H1 (cell line): ENCODE measurements around the gene GABRP. TPM values are rescaled to one million over a fixed set of nuclear protein-coding genes. Genes with fewer than 3 reads are reported as not detected.
A peak's percentile ranks its signal among the peaks of the same experiment; 100 is the strongest.

Source experiments
- CTCF ChIA-PET: fragments of 300-600 bp; sonication (Branson Sonifier 250); formaldehyde crosslinking; loops from one replicate; lab custom pipeline; 2021; ENCODE audit not compliant: partially characterized antibody; lab: Charles Lee
- POLR2A ChIA-PET: fragments of 300-600 bp; sonication (Branson Sonifier 250); formaldehyde crosslinking; loops from one replicate; lab custom pipeline; 2021; ENCODE audit warnings: inconsistent platforms; ENCODE audit not compliant: partially characterized antibody; lab: Charles Lee
- DNase-seq, 2 experiments: peaks; one replicate each; pipeline versions ENCODE4 v3.0.0 to v3.0.0-alpha.2; 2010 to 2022; ENCODE audit warnings: low spot score in 2 of 2, low read depth in 1 of 2, mixed read lengths in 1 of 2
- FAIRE-seq: peaks from 2 replicates; lab custom pipeline; 2011; peaks lifted over from hg19 to GRCh38; lab: Jason Lieb, UNC
- H2AFZ ChIP-seq: 2 replicates; pipeline ENCODE4 v1.8.1; 2012; ENCODE audit warnings: low read length, inconsistent platforms
- H2AK5ac ChIP-seq: 2 replicates; pipeline ENCODE4 v1.6.1; 2013; ENCODE audit warnings: low read depth, low read length
- H2BK120ac ChIP-seq: replicated peaks from 2 replicates; pipeline ENCODE3; 2013; ENCODE audit warnings: low read depth, low read length, inconsistent platforms
- H2BK12ac ChIP-seq: 2 replicates; pipeline ENCODE4 v1.6.1; 2013; ENCODE audit warnings: low read depth, low read length
- H2BK15ac ChIP-seq: 2 replicates; pipeline ENCODE4 v1.6.1; 2013; ENCODE audit warnings: low read length
- H2BK20ac ChIP-seq: 2 replicates; pipeline ENCODE4 v1.6.1; 2013; ENCODE audit warnings: low read length
- H2BK5ac ChIP-seq: 2 replicates; pipeline ENCODE4 v1.6.1; 2013; ENCODE audit warnings: low read depth, low read length
- H3K14ac ChIP-seq: 2 replicates; pipeline ENCODE4 v1.6.1; 2013; ENCODE audit warnings: inconsistent platforms; ENCODE audit not compliant: insufficient read length
- H3K18ac ChIP-seq: 2 replicates; pipeline ENCODE4 v1.6.1; 2013; ENCODE audit warnings: low read length; ENCODE audit errors: extremely low read depth
- H3K23ac ChIP-seq: 2 replicates; pipeline ENCODE4 v1.6.1; 2013; ENCODE audit warnings: inconsistent platforms; ENCODE audit not compliant: insufficient read length
- H3K23me2 ChIP-seq: 2 replicates; pipeline ENCODE4 v1.6.1; 2013; ENCODE audit warnings: low read depth, low read length
- H3K27ac ChIP-seq: 2 replicates; pipeline ENCODE4 v1.6.1; 2011; ENCODE audit warnings: low read depth, low read length, inconsistent platforms
- H3K27me3 ChIP-seq, 4 experiments: replicated peaks in 1 of 4; 1 replicate in 1 of 4; 2 replicates in 3 of 4; pipeline versions ENCODE4 v1.6.1 to v1.8.1; 2011 to 2013; ENCODE audit warnings: low read length in 3 of 4, mild to moderate bottlenecking in 3 of 4, inconsistent platforms in 2 of 4, mixed read lengths in 2 of 4, moderate library complexity in 1 of 4; ENCODE audit not compliant: control insufficient read depth in 3 of 4, insufficient read depth in 3 of 4; ENCODE audit errors: extremely low read depth in 1 of 4
- H3K36me3 ChIP-seq, 4 experiments: 2 replicates each; pipeline versions ENCODE4 v1.6.1 to v1.8.1; 2011 to 2013; ENCODE audit warnings: mild to moderate bottlenecking in 4 of 4, low read length in 3 of 4, moderate library complexity in 2 of 4, control low read depth in 1 of 4, inconsistent platforms in 1 of 4; ENCODE audit not compliant: insufficient read depth in 4 of 4, control insufficient read depth in 2 of 4
- H3K4ac ChIP-seq: replicated peaks from 2 replicates; pipeline ENCODE3; 2013; ENCODE audit warnings: low read length, low read depth, mixed read lengths, inconsistent platforms; ENCODE audit not compliant: insufficient read length
- H3K4me1 ChIP-seq, 4 experiments: replicated peaks in 1 of 4; 1 replicate in 1 of 4; 2 replicates in 3 of 4; pipeline versions ENCODE4 v1.6.1 to v1.8.1; 2011 to 2013; ENCODE audit warnings: low read length in 3 of 4, inconsistent platforms in 2 of 4, mixed read lengths in 1 of 4; ENCODE audit not compliant: insufficient read depth in 4 of 4, control insufficient read depth in 3 of 4
- H3K4me2 ChIP-seq, 2 experiments: 2 replicates each; pipeline versions ENCODE4 v1.6.1 to v1.8.1; 2011 to 2013; ENCODE audit warnings: low read depth in 2 of 2, low read length in 2 of 2, control low read depth in 1 of 2, inconsistent platforms in 1 of 2, mild to moderate bottlenecking in 1 of 2; ENCODE audit not compliant: insufficient read depth in 1 of 2
- H3K4me3 ChIP-seq, 4 experiments: fragments of 200-600, 300-600 bp in 1 of 4; sonication (generic), shearing (Covaris generic), sonication (Bioruptor Twin) in 1 of 4; 2 replicates each; pipeline versions ENCODE4 v1.5.1 to v1.8.1; 2011 to 2016; ENCODE audit warnings: low read length in 4 of 4, low read depth in 3 of 4, control low read depth in 2 of 4, inconsistent platforms in 2 of 4, mild to moderate bottlenecking in 2 of 4, mixed read lengths in 1 of 4, moderate library complexity in 1 of 4; ENCODE audit not compliant: insufficient read depth in 2 of 4; ENCODE audit errors: extremely low read depth in 1 of 4
- H3K56ac ChIP-seq: replicated peaks from 2 replicates; pipeline ENCODE3; 2013; ENCODE audit warnings: low read depth, mild to moderate bottlenecking, mixed read lengths, low read length, inconsistent platforms; ENCODE audit not compliant: insufficient read length
- H3K79me1 ChIP-seq: 2 replicates; pipeline ENCODE4 v1.6.1; 2013; ENCODE audit warnings: low read depth, low read length, control low read depth
- H3K79me2 ChIP-seq, 2 experiments: 2 replicates each; pipeline versions ENCODE4 v1.6.1 to v1.8.1; 2012 to 2013; ENCODE audit warnings: low read length in 2 of 2, mild to moderate bottlenecking in 2 of 2, inconsistent platforms in 1 of 2; ENCODE audit not compliant: insufficient read depth in 2 of 2, control insufficient read depth in 1 of 2
- H3K9ac ChIP-seq, 4 experiments: replicated peaks in 1 of 4; 1 replicate in 1 of 4; 2 replicates in 3 of 4; pipeline versions ENCODE4 v1.6.1 to v1.8.1; 2011 to 2013; ENCODE audit warnings: low read depth in 3 of 4, low read length in 3 of 4, control low read depth in 2 of 4, mild to moderate bottlenecking in 2 of 4, moderate library complexity in 2 of 4, inconsistent platforms in 1 of 4; ENCODE audit errors: extremely low read depth in 1 of 4
- H3K9me3 ChIP-seq, 2 experiments: 2 replicates each; pipeline versions ENCODE4 v1.6.1 to v1.8.1; 2012 to 2013; ENCODE audit warnings: mild to moderate bottlenecking in 2 of 2, moderate library complexity in 2 of 2, control low read depth in 1 of 2, inconsistent platforms in 1 of 2, low read depth in 1 of 2, low read length in 1 of 2, mixed read lengths in 1 of 2; ENCODE audit not compliant: insufficient read depth in 2 of 2
- H4K20me1 ChIP-seq, 2 experiments: replicated peaks in 1 of 2; 2 replicates each; pipeline versions ENCODE3 to v1.8.1; 2011 to 2013; ENCODE audit warnings: inconsistent platforms in 2 of 2, low read length in 2 of 2, mild to moderate bottlenecking in 1 of 2; ENCODE audit not compliant: insufficient read depth in 2 of 2, control insufficient read depth in 1 of 2
- H4K5ac ChIP-seq: 2 replicates; pipeline ENCODE4 v1.6.1; 2013; ENCODE audit warnings: low read length, low read depth, mixed read lengths, inconsistent platforms; ENCODE audit not compliant: insufficient read length
- H4K8ac ChIP-seq: 2 replicates; pipeline ENCODE4 v1.8.0; 2013; ENCODE audit warnings: mild to moderate bottlenecking, moderate library complexity, low read length, inconsistent platforms; ENCODE audit not compliant: insufficient read depth; ENCODE audit errors: extremely low read depth
- H4K91ac ChIP-seq: replicated peaks from 2 replicates; pipeline ENCODE3; 2013; ENCODE audit warnings: low read length, mixed read lengths, inconsistent platforms; ENCODE audit not compliant: insufficient read length
- CTBP2 ChIP-seq: IDR thresholded peaks from 2 replicates; pipeline ENCODE4 v1.7.0; 2011; ENCODE audit warnings: borderline replicate concordance, mild to moderate bottlenecking, moderate library complexity, mixed read lengths, low read length; ENCODE audit not compliant: insufficient read depth, insufficient read length
- JUN ChIP-seq: IDR thresholded peaks from 2 replicates; pipeline ENCODE4 v1.6.1; 2011; ENCODE audit warnings: low read depth, mild to moderate bottlenecking, improper control_type of control experiment, low read length
- SRF ChIP-seq: IDR thresholded peaks from 2 replicates; pipeline ENCODE4 v1.6.1; 2011; ENCODE audit warnings: mild to moderate bottlenecking, low read depth, low read length, moderate library complexity
- WGBS, 2 experiments: shearing (Covaris generic) in 1 of 2; methylation state at CpG; one replicate each; pipeline versions ENCODE4 v1.1.6 to v1.1.7; 2013 to 2015; ENCODE audit warnings: low lambda C conversion rate in 2 of 2, mixed read lengths in 2 of 2, inconsistent platforms in 1 of 2, low coverage in 1 of 2, missing lambda C conversion rate in 1 of 2; ENCODE audit not compliant: insufficient replicate concordance in 2 of 2, insufficient coverage in 1 of 2, insufficient read length in 1 of 2; ENCODE audit errors: extremely low coverage in 1 of 2, missing lambda C conversion rate in 1 of 2; 5-methylcytosine and 5-hydroxymethylcytosine counted together
- polyA plus RNA-seq, 7 experiments: library from polyadenylated mRNA; depleted of rRNA in 3 of 7; stranded (reverse) in 5 of 7; unstranded in 2 of 7; fragments of >200 nt in 5 of 7; fragments of 200-250 nt in 2 of 7; gene quantifications; 1 replicate in 5 of 7; 2 replicates in 1 of 7; 4 replicates in 1 of 7; pipeline versions ENCODE4 v1.2.1 to v1.2.3, GENCODE V29; 2011 to 2013; ENCODE audit warnings: missing spikeins in 2 of 7, mixed read lengths in 2 of 7
- total RNA-seq: library from RNA; stranded (reverse); fragmentation: NEBNext Ultra II Directional; extraction: Animal tissue kit (Norgen Biotek cat#: 25700); gene quantifications from 2 replicates; pipeline ENCODE4 v1.2.1, GENCODE V29; 2021

Gene GABRP
- total and polyA plus RNA-seq, 2 of the 8 experiments (the other 6 are each of a cell fraction or from before 2014, with no cell fraction given): 3.7 to 4.0 TPM

DNA sequence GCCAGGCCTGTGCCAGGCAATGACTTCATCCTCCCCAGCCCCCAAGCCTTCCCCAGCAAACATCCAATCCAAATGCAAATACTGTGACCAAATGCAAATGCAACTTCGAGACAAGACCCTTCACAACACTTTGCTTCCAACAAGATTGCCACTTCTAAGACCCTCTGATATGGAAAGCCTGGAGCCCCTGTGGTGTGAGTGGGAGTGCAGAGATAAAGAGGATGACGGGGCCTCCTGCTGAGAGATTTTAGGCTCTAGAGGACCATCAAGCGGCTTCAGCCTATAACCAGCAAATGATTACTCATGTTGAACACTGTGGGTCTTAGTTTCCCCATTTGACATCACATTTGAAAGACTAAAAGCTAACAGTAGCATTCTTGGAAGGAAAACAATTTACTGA, 46.6 kb upstream of the GABRP start:
- Histone ChIP-seq H3K4ac (no peak overlapping the region), H4K20me1 (no peaks in the 10 kb centered on the region), H3K79me2 (no peaks in the 10 kb centered on the region), H2BK120ac (no peak overlapping the region), H4K8ac (no peak overlapping the region), H3K9ac (no peak overlapping the region), H3K14ac (no peak overlapping the region), H3K4me1 (peaks cover 3 to 15% (median 5%) of the 10 kb centered on the region in 4 experiments; a peak in 6 of 7 replicates), H2BK15ac (no peak overlapping the region), H3K79me1 (no peaks in the 10 kb centered on the region), H3K36me3 (no peaks in the 10 kb centered on the region), H3K23me2 (no peaks in the 10 kb centered on the region), H2BK5ac (no peak overlapping the region), H3K27me3 (no peaks in the 10 kb centered on the region), H2AK5ac (no peak overlapping the region), H3K9me3 (no peaks in the 10 kb centered on the region; a peak in 2 of 4 replicates), H2AFZ (no peak overlapping the region), H3K27ac (no peak overlapping the region), H3K4me2 (no peak overlapping the region), H4K5ac (no peak overlapping the region), H2BK12ac (no peak overlapping the region), H3K4me3 (no peak overlapping the region), H4K91ac (no peak overlapping the region), H3K23ac (no peak overlapping the region), H3K18ac (no peak overlapping the region), H3K56ac (no peak overlapping the region), H2BK20ac (no peak overlapping the region)
- DNase-seq (peak in 1 of 2 experiments; percentile 27), FAIRE-seq (no peak)
- TF ChIP-seq CTBP2 (no peak), JUN (no peak), SRF (no peak)
- ChIA-PET POLR2A (no interaction called here), CTCF (interaction anchor here (0.8 to 21.2 kb wide), 2 partner anchors 11 to 53 kb away, joined by 3 to 650 read pairs; partner anchors contain the start of gene GABRP)
- WGBS, 2 experiments: 87% methylated on average over 3 of the region's 3 CpGs; no CpG with 5 or more reads in 1 of the 2 experiments
